Activated CD4-positive, alpha-beta T cell treated with anti-CD3 and anti-CD28 coated beads, Interleukin-2, amount 10 ng/mL, durations not matched to agents 7 days and 5 days (primary cell): ENCODE measurements around the gene ZNF500. TPM values are rescaled to one million over a fixed set of nuclear protein-coding genes. Genes with fewer than 3 reads are reported as not detected.

Experiments
- CTCF ChIA-PET: fragments of 350-600 bp; sonication (Branson Sonifier 250); formaldehyde crosslinking; loops from one replicate; lab custom pipeline; 2021; ENCODE audit warnings: antibody characterized with exemption; lab: Charles Lee
- POLR2A ChIA-PET: fragments of 350-600 bp; sonication (Branson Sonifier 250); formaldehyde crosslinking; loops from one replicate; lab custom pipeline; 2021; ENCODE audit warnings: antibody characterized with exemption; lab: Charles Lee
- DNase-seq: peaks from one replicate; pipeline ENCODE4 v3.0.0-alpha.2; 2020
- H3K27ac Mint-ChIP-seq: one replicate; pipeline ENCODE4 v1.8.0; 2021; ENCODE audit warnings: mild to moderate bottlenecking, moderate library complexity, mixed read lengths
- H3K27me3 Mint-ChIP-seq: one replicate; pipeline ENCODE4 v1.8.0; 2021; ENCODE audit warnings: mixed read lengths
- H3K36me3 Mint-ChIP-seq: one replicate; pipeline ENCODE4 v1.8.0; 2021; ENCODE audit warnings: low read depth, mixed read lengths
- H3K4me1 Mint-ChIP-seq: one replicate; pipeline ENCODE4 v1.8.0; 2021; ENCODE audit warnings: mixed read lengths
- H3K4me3 Mint-ChIP-seq: one replicate; pipeline ENCODE4 v1.8.0; 2021; ENCODE audit warnings: mild to moderate bottlenecking, moderate library complexity, mixed read lengths
- H3K9me3 Mint-ChIP-seq: one replicate; pipeline ENCODE4 v1.8.0; 2021; ENCODE audit warnings: mixed read lengths
- total RNA-seq, 2 experiments: library from RNA; stranded (reverse); gene quantifications; one replicate each; pipeline ENCODE4 v1.2.3, GENCODE V29; 2021

ZNF500 gene
- total RNA-seq, 2 experiments from 2014 or later, result 12.7 to 18.7 TPM

DNA sequence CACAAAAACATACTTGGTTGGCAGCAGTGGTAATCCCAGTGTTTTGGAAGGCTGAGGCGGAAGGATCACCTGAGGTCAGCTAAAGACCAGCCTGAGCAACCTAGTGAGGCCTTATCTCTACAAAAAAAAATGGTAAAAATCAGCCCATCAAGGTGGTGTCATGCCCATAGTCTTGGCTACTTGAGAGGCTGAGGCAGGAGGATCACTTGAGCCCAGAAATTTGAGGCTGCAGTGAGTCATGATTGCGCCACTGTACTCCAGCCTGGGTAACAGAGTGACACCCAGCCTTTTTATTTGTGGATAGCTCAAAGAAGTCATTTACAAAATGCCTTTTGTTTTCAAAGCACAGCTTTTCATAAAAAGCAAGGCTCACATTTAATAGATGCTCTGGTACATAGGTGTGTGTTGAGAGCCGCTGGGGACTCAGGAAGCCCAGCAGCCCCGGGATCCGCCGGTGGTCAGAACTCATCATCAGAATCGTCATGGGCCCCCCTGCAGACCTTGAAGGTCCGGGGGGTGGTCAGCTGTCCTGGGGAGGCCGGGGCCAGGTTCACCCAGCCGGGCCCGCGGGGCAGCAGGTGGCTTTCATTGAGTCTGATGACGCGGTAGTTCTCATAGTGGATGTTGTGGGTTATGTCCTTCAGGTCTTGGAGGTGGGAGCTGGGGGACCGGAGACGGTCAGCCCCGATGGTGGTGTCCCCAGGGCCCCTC is 10.5 kb upstream of the ZNF500 start:
- H3K4me1 Mint-ChIP-seq, result no peaks in the 10 kb centered on the region
- H3K27me3 Mint-ChIP-seq, result no peaks in the 10 kb centered on the region
- DNase-seq, result no peak
- no peak overlapping the region for H3K27ac Mint-ChIP-seq
- ChIA-PET CTCF (no interaction called here), POLR2A (no interaction called here)
- H3K36me3 Mint-ChIP-seq, result no peaks in the 10 kb centered on the region
- H3K4me3 Mint-ChIP-seq, result no peak overlapping the region
- no peaks in the 10 kb centered on the region for H3K9me3 Mint-ChIP-seq

GRCh38 chr16:4776141-4776705 is 9.3 kb upstream of the ZNF500 start:
- Mint-ChIP-seq H3K27ac (no peak overlapping the region), H3K27me3 (no peaks in the 10 kb centered on the region), H3K4me3 (no peak overlapping the region), H3K36me3 (no peaks in the 10 kb centered on the region), H3K9me3 (no peaks in the 10 kb centered on the region), H3K4me1 (no peaks in the 10 kb centered on the region)
- POLR2A ChIA-PET, result no interaction called here
- CTCF ChIA-PET, result no interaction called here
- no peak for DNase-seq

DNA sequence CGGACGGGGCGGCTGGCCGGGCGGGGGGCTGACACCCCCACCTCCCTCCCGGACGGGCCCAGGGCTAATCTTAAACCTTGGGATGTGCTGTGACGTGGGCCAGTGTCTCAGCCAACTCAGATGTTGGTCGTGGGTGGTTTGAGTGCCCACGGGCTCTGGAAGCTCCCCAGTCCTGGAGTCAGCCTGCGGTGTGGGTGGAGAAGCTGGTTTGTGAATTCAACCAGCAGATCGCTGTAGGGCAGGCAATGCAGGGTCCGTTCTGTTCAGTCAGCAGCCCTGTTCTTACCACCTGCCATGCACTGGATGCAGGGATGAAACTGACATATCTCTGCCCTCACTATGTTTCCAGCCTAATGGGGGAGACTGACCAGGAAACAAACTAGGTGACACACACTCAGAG is 8.0 kb upstream of the ZNF500 start:
- no peak for DNase-seq
- H3K27ac Mint-ChIP-seq, result no peak overlapping the region
- H3K4me1 Mint-ChIP-seq, result no peaks in the 10 kb centered on the region
- no peak overlapping the region for H3K4me3 Mint-ChIP-seq
- no peaks in the 10 kb centered on the region for H3K27me3 Mint-ChIP-seq
- no peaks in the 10 kb centered on the region for H3K9me3 Mint-ChIP-seq
- H3K36me3 Mint-ChIP-seq, result no peaks in the 10 kb centered on the region
- CTCF ChIA-PET, result no interaction called here
- POLR2A ChIA-PET, result no interaction called here

- no peak for DNase-seq
- CTCF ChIA-PET, result interaction anchor here (0.7 to 0.9 kb wide), 2 partner anchors 13 to 302 kb away, joined by 5 to 6 read pairs; no protein-coding TSS in a partner anchor
- no peaks in the 10 kb centered on the region for H3K9me3 Mint-ChIP-seq
- H3K4me1 Mint-ChIP-seq, result peaks cover 12% of the 10 kb centered on the region
- no peak overlapping the region for H3K4me3 Mint-ChIP-seq
- no peaks in the 10 kb centered on the region for H3K36me3 Mint-ChIP-seq
- no peak overlapping the region for H3K27ac Mint-ChIP-seq
- POLR2A ChIA-PET, result no interaction called here
- no peaks in the 10 kb centered on the region for H3K27me3 Mint-ChIP-seq
These were observed 5.4 kb upstream of the ZNF500 start for GRCh38 chr16:4772351-4772750.

GRCh38 chr16:4771646-4772045 is 4.7 kb upstream of the ZNF500 start:
- Mint-ChIP-seq H3K4me1 (peaks cover 15% of the 10 kb centered on the region), H3K9me3 (no peaks in the 10 kb centered on the region), H3K4me3 (no peak overlapping the region), H3K36me3 (no peaks in the 10 kb centered on the region), H3K27me3 (no peaks in the 10 kb centered on the region), H3K27ac (no peak overlapping the region)
- no peak for DNase-seq
- CTCF ChIA-PET, result no interaction called here
- POLR2A ChIA-PET, result no interaction called here

GRCh38 chr16:4769306-4769638 is 2.3 kb upstream of the ZNF500 start:
- peak overlapping the region; percentile 7 for H3K27ac Mint-ChIP-seq
- H3K36me3 Mint-ChIP-seq, result peaks cover 7% of the 10 kb centered on the region
- H3K9me3 Mint-ChIP-seq, result no peaks in the 10 kb centered on the region
- no peak for DNase-seq
- ChIA-PET CTCF (interaction anchor here (2.2 kb wide), 1 partner anchor 145 kb away, joined by 5 read pairs; the partner anchor contains the start of gene MGRN1), POLR2A (interaction anchor here (1.1 kb wide), 1 partner anchor 34 kb away, joined by 3 read pairs; the partner anchor contains the start of gene DNAAF8)
- no peaks in the 10 kb centered on the region for H3K27me3 Mint-ChIP-seq
- peaks cover 31% of the 10 kb centered on the region for H3K4me1 Mint-ChIP-seq
- peak overlapping the region; percentile 19 for H3K4me3 Mint-ChIP-seq

DNA sequence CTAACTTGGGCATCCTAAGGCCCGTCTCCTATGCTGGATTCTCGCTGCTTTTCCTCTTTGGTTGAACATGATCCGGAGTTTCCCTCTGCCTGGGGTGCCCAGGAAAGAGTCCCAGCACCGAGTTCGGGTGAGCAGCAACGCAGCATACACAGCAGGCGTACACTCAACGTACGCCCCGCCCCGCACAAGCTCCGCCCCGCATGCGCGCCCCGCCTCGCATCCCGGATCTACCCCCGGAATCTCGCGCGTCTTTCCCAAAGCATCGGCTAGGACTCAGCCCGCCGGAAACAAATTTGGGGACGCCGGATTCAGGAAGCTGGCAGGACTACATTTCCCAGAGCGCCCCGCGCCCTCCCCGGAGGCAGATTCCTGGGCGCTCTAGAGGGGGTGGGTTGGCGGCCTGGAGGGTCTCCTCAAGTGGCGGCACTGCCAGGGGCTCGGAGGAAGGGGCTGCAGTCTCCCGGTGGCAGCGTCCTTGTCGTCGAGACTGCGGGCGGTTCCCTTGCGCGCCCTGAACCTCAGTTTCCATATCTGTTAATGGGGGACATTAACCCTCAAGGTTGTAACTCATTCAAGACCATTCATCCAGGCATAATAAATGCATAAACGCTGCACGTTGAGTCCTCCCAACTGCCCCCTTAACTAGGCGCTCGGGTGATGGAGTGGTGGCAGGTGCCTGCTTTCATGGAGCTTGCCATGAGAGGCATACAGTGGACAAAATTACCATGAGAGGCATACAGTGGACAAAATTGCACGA is 1.8 kb upstream of the ZNF500 start:
- POLR2A ChIA-PET, result interaction anchor here (1.1 kb wide), 1 partner anchor 34 kb away, joined by 3 read pairs; the partner anchor contains the start of gene DNAAF8
- H3K4me1 Mint-ChIP-seq, result peaks cover 34% of the 10 kb centered on the region

GRCh38 chr16:4767872-4768548 is 1.0 kb upstream of the ZNF500 start:
- H3K27me3 Mint-ChIP-seq, result no peaks in the 10 kb centered on the region
- H3K27ac Mint-ChIP-seq, result peak overlapping the region; percentile 88
- H3K36me3 Mint-ChIP-seq, result peaks cover 9% of the 10 kb centered on the region
- peaks cover 35% of the 10 kb centered on the region for H3K4me1 Mint-ChIP-seq
- POLR2A ChIA-PET, result interaction anchor here (1.1 kb wide), 1 partner anchor 33 kb away, joined by 3 read pairs; the partner anchor contains the start of gene DNAAF8
- CTCF ChIA-PET, result interaction anchor here (1.2 to 2.2 kb wide), 2 partner anchors 31 to 144 kb away, joined by 3 to 5 read pairs; partner anchors contain the start of gene MGRN1
- peak overlapping the region; percentile 90 for H3K4me3 Mint-ChIP-seq
- H3K9me3 Mint-ChIP-seq, result no peaks in the 10 kb centered on the region
- no peak for DNase-seq

More for the DNA sequence above, 1.8 kb upstream of the ZNF500 start:
- Mint-ChIP-seq H3K4me3 (peak overlapping the region; percentile 90), H3K27me3 (no peaks in the 10 kb centered on the region), H3K36me3 (peaks cover 7% of the 10 kb centered on the region), H3K9me3 (no peaks in the 10 kb centered on the region), H3K27ac (peak overlapping the region; percentile 88)
- DNase-seq, result peak; percentile 87
- CTCF ChIA-PET, result interaction anchor here (1.2 to 2.2 kb wide), 2 partner anchors 32 to 145 kb away, joined by 3 to 5 read pairs; partner anchors contain the start of gene MGRN1

DNA sequence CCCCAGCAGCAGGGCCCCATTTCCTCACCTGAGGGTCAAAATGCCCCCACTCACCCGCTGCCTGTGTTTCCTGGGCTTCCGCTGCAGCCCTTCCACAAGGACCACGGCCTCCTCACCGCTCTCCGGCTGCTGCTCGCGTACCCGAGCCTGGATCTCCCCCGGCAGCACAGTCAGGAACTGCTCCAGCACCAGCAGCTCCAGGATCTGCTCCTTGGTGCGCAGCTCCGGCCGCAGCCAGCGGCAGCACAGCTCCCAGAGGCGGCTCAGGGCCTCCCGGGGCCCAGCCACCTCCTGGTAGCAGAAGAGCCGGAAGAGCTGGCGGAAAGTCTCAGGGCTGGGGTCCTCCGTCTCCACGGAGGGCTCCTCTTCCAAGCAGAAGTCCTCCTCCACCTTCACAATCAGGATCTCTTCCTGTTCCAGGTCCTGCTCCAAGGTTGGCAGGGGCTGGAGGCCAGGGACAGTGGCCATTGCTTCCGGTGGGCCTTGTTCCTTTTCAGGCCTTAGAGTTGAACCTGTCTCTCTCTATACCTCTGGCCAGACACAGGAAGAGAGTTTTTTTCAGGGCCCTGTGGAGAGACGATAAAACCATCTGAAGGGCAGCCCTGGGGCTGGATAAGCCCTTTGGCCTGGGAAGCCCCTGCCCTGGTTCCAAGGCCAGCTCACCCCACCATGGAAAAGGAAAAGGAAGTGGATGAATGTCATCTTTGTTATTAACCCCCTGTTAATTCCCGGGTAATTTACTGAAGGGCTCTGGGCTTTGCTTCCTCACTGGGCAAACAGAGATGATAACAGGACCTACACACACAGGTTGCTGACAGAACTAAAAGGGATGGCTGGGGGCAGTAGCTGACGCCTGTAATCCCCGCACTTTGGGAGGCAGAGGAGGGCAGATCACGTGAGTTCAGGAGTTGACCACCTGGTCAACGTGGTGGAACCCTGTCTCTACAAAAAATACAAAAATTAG is 1.2 kb downstream of the ZNF500 start:
- Mint-ChIP-seq H3K4me3 (peak overlapping the region; percentile 90), H3K4me1 (peaks cover 35% of the 10 kb centered on the region), H3K27me3 (no peaks in the 10 kb centered on the region), H3K27ac (peak overlapping the region; percentile 91), H3K36me3 (peaks cover 13% of the 10 kb centered on the region), H3K9me3 (no peaks in the 10 kb centered on the region)
- DNase-seq, result no peak
- ChIA-PET CTCF (interaction anchor here (0.7 kb wide), 1 partner anchor 126 kb away, joined by 3 read pairs; no protein-coding TSS in a partner anchor), POLR2A (no interaction called here)

DNA sequence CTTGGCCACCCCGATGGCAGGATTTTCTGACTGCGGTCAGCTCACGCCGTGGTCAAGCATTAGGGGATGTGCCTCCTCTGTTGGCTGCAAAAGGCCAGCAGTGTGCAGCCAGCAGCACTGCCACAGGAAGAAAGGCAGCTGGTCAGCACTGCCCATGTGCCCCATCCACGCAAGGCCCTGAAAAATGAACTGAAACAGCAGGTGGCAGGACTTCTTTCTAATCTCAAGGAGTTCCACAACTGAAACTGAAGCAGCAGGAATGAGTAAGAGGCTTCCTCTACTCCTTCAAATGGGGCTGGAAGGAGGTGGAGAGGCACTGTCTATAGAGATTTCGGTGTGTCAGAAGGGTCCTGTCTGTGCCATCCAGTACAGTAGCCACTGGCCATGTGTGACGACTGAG is 3.2 kb downstream of the ZNF500 start:
- no peaks in the 10 kb centered on the region for H3K9me3 Mint-ChIP-seq
- H3K27ac Mint-ChIP-seq, result no peak overlapping the region
- H3K27me3 Mint-ChIP-seq, result no peaks in the 10 kb centered on the region
- H3K4me3 Mint-ChIP-seq, result no peak overlapping the region
- peaks cover 34% of the 10 kb centered on the region for H3K4me1 Mint-ChIP-seq
- CTCF ChIA-PET, result interaction anchor here (0.6 to 1.1 kb wide), 3 partner anchors 18 to 120 kb away, joined by 3 to 4 read pairs (median 3); no protein-coding TSS in a partner anchor
- peaks cover 26% of the 10 kb centered on the region for H3K36me3 Mint-ChIP-seq
- no peak for DNase-seq
- POLR2A ChIA-PET, result interaction anchor here (0.6 kb wide), 1 partner anchor 113 kb away, joined by 3 read pairs; no protein-coding TSS in a partner anchor

- Mint-ChIP-seq H3K4me1 (peaks cover 21% of the 10 kb centered on the region), H3K36me3 (peaks cover 32% of the 10 kb centered on the region), H3K27ac (no peak overlapping the region), H3K27me3 (no peaks in the 10 kb centered on the region), H3K9me3 (no peaks in the 10 kb centered on the region), H3K4me3 (no peak overlapping the region)
- ChIA-PET POLR2A (no interaction called here), CTCF (interaction anchor here (0.6 to 1.4 kb wide), 2 partner anchors 8 to 28 kb away, joined by 3 read pairs; partner anchors contain the start of gene DNAAF8)
- DNase-seq, result no peak
These were observed 4.8 kb downstream of the ZNF500 start for GRCh38 chr16:4762205-4762604.
